Esophagus squamous epithelium (tissue), 5 donors: ENCODE data around the gene DIS3L2. TPM values are rescaled to one million over a fixed set of nuclear protein-coding genes. Genes with fewer than 3 reads are reported as not detected.

Experiments used
- DNase-seq: peaks from one replicate; lab custom pipeline; 2025; lab: John Stamatoyannopoulos, UW
- H3K27ac ChIP-seq, 4 donors: fragments of 200-600 bp; sonication (generic); one replicate each; pipeline ENCODE4 v1.5.1; 2016 to 2019; ENCODE audit warnings: mild to moderate bottlenecking in 1 of 4
- H3K27me3 ChIP-seq, 4 donors: fragments of 200-600 bp; sonication (generic); 1 replicate in 3 of 4; 2 replicates in 1 of 4; pipeline versions ENCODE4 v1.5.1 to v1.6.0; 2017 to 2021; ENCODE audit warnings: antibody characterized with exemption in 1 of 4
- H3K36me3 ChIP-seq, 3 donors: fragments of 200-600 bp; sonication (generic); one replicate each; pipeline ENCODE4 v1.5.1; 2016 to 2019
- H3K4me1 ChIP-seq, 3 donors: fragments of 200-600 bp; sonication (generic); one replicate each; pipeline ENCODE4 v1.5.1; 2017 to 2019
- H3K4me3 ChIP-seq, 4 donors: fragments of 200-600 bp; sonication (generic); 1 replicate in 3 of 4; 2 replicates in 1 of 4; pipeline ENCODE4 v1.5.1; 2016 to 2019; ENCODE audit warnings: mild to moderate bottlenecking in 2 of 4, moderate library complexity in 1 of 4
- H3K9me3 ChIP-seq, 3 donors: fragments of 200-600 bp; sonication (generic); one replicate each; pipeline ENCODE4 v1.5.1; 2016 to 2019
- CTCF ChIP-seq, 6 experiments: fragments of 450-650 bp in 4 of 6; fragments of 200-600 bp in 2 of 6; sonication (generic) in 2 of 6; IDR thresholded peaks; one replicate each; pipeline ENCODE4 v1.5.1; 2016 to 2019; ENCODE audit warnings: antibody characterized with exemption in 6 of 6, mild to moderate bottlenecking in 4 of 6, moderate library complexity in 4 of 6
- POLR2A ChIP-seq, 4 donors: fragments of 450-650 bp; IDR thresholded peaks; one replicate each; pipeline ENCODE4 v1.6.1; 2017; ENCODE audit warnings: antibody characterized with exemption in 4 of 4, mild to moderate bottlenecking in 4 of 4, moderate library complexity in 3 of 4
- WGBS, 2 donors: methylation state at CpG; one replicate each; pipeline ENCODE4 v1.1.5; 2018; 5-methylcytosine and 5-hydroxymethylcytosine counted together
- intact Hi-C: fragments of 100-400 bp; cut with DNase I; formaldehyde crosslinking; loops from one replicate; pipeline ENCODE4 v1.15.0; 2022
- total RNA-seq, 4 donors: library from RNA; depleted of rRNA; stranded (reverse); fragments of >200 nt; gene quantifications; one replicate each; pipeline ENCODE4 v1.1.0, GENCODE V29; 2016
- donor health status: DM: yes; HTN: yes; CAD: no.

Gene DIS3L2
- total RNA-seq, 4 donors from 2014 or later, result 14.5 to 42.8 (median 32.4) TPM

- peaks cover 5 to 81% (median 17%) of the 10 kb centered on the region in 3 donors for H3K4me1 ChIP-seq
- no peak for DNase-seq
- TF ChIP-seq CTCF (IDR thresholded peaks at IDR 0.05) (no peak), POLR2A (IDR thresholded peaks at IDR 0.05) (no peak)
- H3K27ac ChIP-seq, result no peak overlapping the region
- WGBS, 2 donors, result 75 to 90% methylated on average over 2 of the region's 2 CpGs
- H3K4me3 ChIP-seq, result no peak overlapping the region
- no peaks in the 10 kb centered on the region for H3K27me3 ChIP-seq
- H3K9me3 ChIP-seq, result no peaks in the 10 kb centered on the region
- intact Hi-C loops, result no loop called here
- no peaks in the 10 kb centered on the region for H3K36me3 ChIP-seq
Observed at GRCh38 chr2:232232915-232233314, 271.4 kb downstream of the DIS3L2 start.

- Histone ChIP-seq H3K4me1 (peaks cover 0 to 82% (median 14%) of the 10 kb centered on the region in 3 donors), H3K27me3 (no peaks in the 10 kb centered on the region), H3K27ac (peak overlapping the region in 2 of 4 donors; percentile 66 to 67), H3K4me3 (no peak overlapping the region), H3K36me3 (peaks cover 0 to 18% (median 0%) of the 10 kb centered on the region in 3 donors), H3K9me3 (no peaks in the 10 kb centered on the region)
- intact Hi-C loops, result no loop called here
- no peak for DNase-seq
- 67 to 76% methylated on average over 4 of the region's 4 CpGs for WGBS, 2 donors
- no peak for TF ChIP-seq POLR2A (IDR thresholded peaks at IDR 0.05)
- TF ChIP-seq CTCF (IDR thresholded peaks at IDR 0.05), result no peak
Observed at GRCh38 chr2:232234922-232235615, 273.6 kb downstream of the DIS3L2 start.

GRCh38 chr2:232235716-232236115 is 274.2 kb downstream of the DIS3L2 start:
- WGBS, 2 donors, result 31 to 62% methylated on average over 5 of the region's 5 CpGs
- no peaks in the 10 kb centered on the region for H3K9me3 ChIP-seq
- intact Hi-C loops, result no loop called here
- no peak overlapping the region for H3K4me3 ChIP-seq
- H3K36me3 ChIP-seq, result peaks cover 0 to 24% (median 0%) of the 10 kb centered on the region in 3 donors
- no peaks in the 10 kb centered on the region for H3K27me3 ChIP-seq
- peaks cover 0 to 89% (median 14%) of the 10 kb centered on the region in 3 donors for H3K4me1 ChIP-seq
- H3K27ac ChIP-seq, result peak overlapping the region in 2 of 4 donors; percentile 66 to 67
- no peak for DNase-seq
- TF ChIP-seq POLR2A (IDR thresholded peaks at IDR 0.05), result no peak
- no peak for TF ChIP-seq CTCF (IDR thresholded peaks at IDR 0.05)

- no peak for DNase-seq
Observed at GRCh38 chr2:232236200-232236599, 274.7 kb downstream of the DIS3L2 start.

More at GRCh38 chr2:232236200-232236599, 274.7 kb downstream of the DIS3L2 start:
- intact Hi-C loops, result no loop called here
- Histone ChIP-seq H3K4me3 (no peak overlapping the region), H3K4me1 (peaks cover 0 to 86% (median 14%) of the 10 kb centered on the region in 3 donors), H3K27me3 (no peaks in the 10 kb centered on the region), H3K9me3 (no peaks in the 10 kb centered on the region), H3K27ac (peak overlapping the region in 2 of 4 donors; percentile 66 to 67), H3K36me3 (peaks cover 0 to 29% (median 0%) of the 10 kb centered on the region in 3 donors)
- TF ChIP-seq POLR2A (IDR thresholded peaks at IDR 0.05) (no peak), CTCF (IDR thresholded peaks at IDR 0.05) (no peak)
